ENCODE results near the gene GPC5.

DNA sequence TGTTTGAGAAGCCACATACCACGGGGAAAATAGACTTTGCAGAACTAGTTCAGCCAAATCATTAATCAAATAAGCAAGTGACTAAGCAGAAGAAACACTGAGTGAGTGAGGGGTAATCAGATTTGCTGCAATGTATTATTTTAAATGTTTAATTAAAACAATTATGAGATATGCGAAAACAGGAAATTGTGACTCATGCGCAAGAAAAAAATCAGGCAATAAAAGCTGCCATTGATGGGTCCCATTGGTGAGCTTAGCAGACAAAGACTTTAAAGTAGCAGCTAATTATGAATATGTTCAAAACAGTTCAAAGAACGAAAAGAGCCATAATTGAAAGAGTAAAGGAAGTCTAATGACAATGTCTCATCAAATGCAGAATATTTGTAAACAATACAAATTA, 644.1 kb downstream of the GPC5 start:
- TF ChIP-seq CTCF (IDR thresholded peaks at IDR 0.05; ENCODE audit: low read depth, low read length, missing input control) (no peak), TAF1 (conservative IDR thresholded peaks at IDR 0.05) (no peak)
